A549 treated with CpdA at 1 μM for 4 hours (cell line): ENCODE measurements around the gene CASS4. TPM values are rescaled to one million over a fixed set of nuclear protein-coding genes. Genes with fewer than 3 reads are reported as not detected.

Experiments used
- total RNA-seq: library from RNA; stranded (reverse); fragments of 200-300 nt; extraction: Qiagen RNA extraction; gene quantifications from 5 replicates; pipeline ENCODE4 v1.2.3, GENCODE V29; 2022; ENCODE audit warnings: low read depth

CASS4 gene
- total RNA-seq = 0.03 to 0.09 TPM (median 0.08 TPM) in 3 of 5 replicates, not detected in the others

GRCh38 chr20:56411759-56412472, at the start of gene CASS4:
Gene CASS4, plus strand, starts transcription at chr20:56412260. Its CDS starts 199 bp downstream, at chr20:56412459.

GRCh38 chr20:56392132-56392880, 19.8 kb upstream of the CASS4 start, which contains the start of the genes AURKA and CSTF1:
Gene AURKA, minus strand, starts transcription at chr20:56392215. Its CDS starts 4,018 bp downstream, at chr20:56388197.
Gene CSTF1, plus strand, starts transcription at chr20:56392645. Its CDS starts 2,908 bp downstream, at chr20:56395553.

GRCh38 chr20:56468316-56469076, 56.4 kb downstream of the CASS4 start, which contains the start of gene RTF2:
Gene RTF2, plus strand, starts transcription at chr20:56468627. Its CDS starts 71 bp downstream, at chr20:56468698.

Other genes with a start within 250 kb of the CASS4 start
- gene MC3R, start 163.5 kb upstream of the CASS4 start, total RNA-seq = not detected in 5 replicates
- gene FAM210B, start 53.3 kb upstream of the CASS4 start, total RNA-seq = 9.8 to 11.6 TPM (median 11.1 TPM) in 5 replicates
- 107 to 121 TPM (median 117 TPM) in 5 replicates for gene AURKA, start 20.0 kb upstream of the CASS4 start, total RNA-seq
- gene CSTF1, start 19.6 kb upstream of the CASS4 start, total RNA-seq = 36.1 to 42.9 TPM (median 39.5 TPM) in 5 replicates
- 78.7 to 104 TPM (median 90.4 TPM) in 5 replicates for gene RTF2, start 56.4 kb downstream of the CASS4 start, total RNA-seq
- 0.17 to 0.59 TPM (median 0.40 TPM) in 3 of 5 replicates, not detected in the others for gene FAM209A, start 112.5 kb downstream of the CASS4 start, total RNA-seq
- gene FAM209B, start 121.0 kb downstream of the CASS4 start, total RNA-seq = 0.32 to 0.76 TPM (median 0.63 TPM) in 3 of 5 replicates, not detected in the others
- gene TFAP2C, start 217.0 kb downstream of the CASS4 start, total RNA-seq = 12.8 to 17.1 TPM (median 15.8 TPM) in 5 replicates